Left ventricle myocardium superior (tissue), 1 donor: ENCODE measurements around the gene FAU. TPM values are rescaled to one million over a fixed set of nuclear protein-coding genes. Genes with fewer than 3 reads are reported as not detected.

ENCODE experiments used
- ATAC-seq: fragments of 200-7000 bp; cut with Tn5 transposase; one replicate; pipeline ENCODE4 v1.9.1; 2020; ENCODE audit warnings: mild to moderate bottlenecking, moderate library complexity
- DNase-seq: peaks from one replicate; pipeline ENCODE4 v3.0.0-alpha.2; 2020
- intact Hi-C: fragments of 100-400 bp; cut with micrococcal nuclease; formaldehyde crosslinking; loops from one replicate; pipeline ENCODE4 v1.11.0; 2022
- total RNA-seq: library from RNA; stranded (reverse); fragmentation: NEBNext Ultra II Directional; extraction: Animal tissue kit (Norgen Biotek cat#: 25700); gene quantifications from one replicate; pipeline ENCODE4 v1.2.1, GENCODE V29; 2021
- donor health status: DM: no; HTN: yes; CAD: no; lungs with severe emphysema.

The FAU gene
- total RNA-seq, 1 donor from 2014 or later: 724 TPM

DNA sequence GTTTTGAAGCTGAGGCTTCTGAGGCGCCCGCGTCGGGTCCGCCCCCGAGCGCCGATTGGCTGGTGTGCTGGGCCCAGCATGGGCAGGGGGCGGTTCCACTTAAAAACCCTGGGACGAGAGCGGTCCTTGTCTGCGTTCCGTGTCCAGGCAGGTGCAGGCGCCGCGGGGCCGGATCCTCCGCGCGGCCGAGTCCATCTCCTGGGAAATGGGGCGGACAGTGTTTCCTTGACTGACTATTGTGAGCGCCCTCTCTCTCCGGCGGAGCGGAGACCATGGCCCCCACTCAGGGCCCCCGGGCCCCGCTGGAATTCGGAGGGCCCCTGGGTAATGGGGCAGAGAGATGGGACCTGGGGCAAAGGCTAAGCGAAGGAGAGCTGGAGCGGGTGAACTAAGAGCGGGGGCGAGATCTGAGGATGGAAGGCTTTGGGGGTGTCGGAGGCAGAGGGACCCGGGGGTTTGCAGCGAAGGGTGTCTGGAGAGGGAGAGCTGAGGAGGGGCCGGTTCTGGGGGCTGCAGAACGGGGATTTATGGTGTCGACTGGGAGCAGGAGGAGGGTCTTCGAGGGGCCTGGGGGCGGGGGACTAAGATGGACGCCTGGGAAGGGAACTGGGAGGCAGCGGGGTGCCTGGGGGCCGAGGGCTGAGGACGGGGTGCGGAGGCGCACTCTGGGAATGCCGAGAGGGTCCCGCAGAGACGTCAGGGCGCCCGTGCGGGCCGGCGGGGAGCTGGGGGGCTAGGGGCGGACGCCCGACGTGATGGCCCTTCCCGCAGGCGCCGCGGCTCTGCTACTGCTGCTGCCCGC is 10.0 kb downstream of the FAU start, which contains the start of gene TM7SF2:
TSS of gene TM7SF2 (plus strand) at position 129 of the 802 bp plus-strand sequence. CDS start at position 273, 144 bp downstream.
- DNase-seq (peak; percentile 98), ATAC-seq (peak; percentile 89)
- intact Hi-C loops: no loop called here

- intact Hi-C loops: no loop called here
- DNase-seq (no peak), ATAC-seq (no peak)
Observed at GRCh38 chr11:65111159-65111743, 10.7 kb downstream of the FAU start.

- DNase-seq: peak; percentile 90
- intact Hi-C loops: no loop called here
- ATAC-seq: peak; percentile 44
Observed at GRCh38 chr11:65110354-65110861, 11.5 kb downstream of the FAU start.

GRCh38 chr11:65109231-65110198 is 12.4 kb downstream of the FAU start:
- no peak for DNase-seq
- no peak for ATAC-seq
- intact Hi-C loops: no loop called here

DNA sequence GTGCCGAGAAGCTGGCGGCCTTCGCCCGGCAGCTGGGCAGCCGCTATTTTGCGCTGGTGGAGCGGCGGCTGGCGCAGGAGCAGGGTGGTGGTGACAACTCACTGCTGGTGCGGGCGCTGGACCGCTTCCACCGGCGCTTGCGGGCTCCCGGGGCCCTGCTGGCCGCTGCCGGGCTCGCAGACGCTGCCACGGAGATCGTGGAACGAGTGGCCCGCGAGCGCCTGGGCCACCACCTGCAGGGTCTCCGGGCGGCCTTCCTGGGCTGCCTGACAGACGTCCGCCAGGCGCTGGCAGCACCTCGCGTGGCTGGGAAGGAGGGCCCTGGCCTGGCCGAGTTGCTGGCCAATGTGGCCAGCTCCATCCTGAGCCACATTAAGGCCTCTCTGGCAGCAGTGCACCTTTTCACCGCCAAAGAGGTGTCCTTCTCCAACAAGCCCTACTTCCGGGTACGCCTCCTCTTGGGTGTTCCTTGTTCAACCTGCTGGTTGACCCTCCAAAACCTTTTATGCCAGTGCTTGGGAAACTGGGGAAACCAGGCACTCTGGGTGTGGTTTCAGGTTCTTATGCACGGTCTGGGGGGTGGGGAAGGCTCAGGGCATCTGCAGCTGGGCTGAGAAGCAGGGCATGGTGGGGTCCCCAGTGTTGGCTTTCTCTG is 13.3 kb downstream of the FAU start:
- intact Hi-C loops: no loop called here
- DNase-seq (no peak), ATAC-seq (no peak)

DNA sequence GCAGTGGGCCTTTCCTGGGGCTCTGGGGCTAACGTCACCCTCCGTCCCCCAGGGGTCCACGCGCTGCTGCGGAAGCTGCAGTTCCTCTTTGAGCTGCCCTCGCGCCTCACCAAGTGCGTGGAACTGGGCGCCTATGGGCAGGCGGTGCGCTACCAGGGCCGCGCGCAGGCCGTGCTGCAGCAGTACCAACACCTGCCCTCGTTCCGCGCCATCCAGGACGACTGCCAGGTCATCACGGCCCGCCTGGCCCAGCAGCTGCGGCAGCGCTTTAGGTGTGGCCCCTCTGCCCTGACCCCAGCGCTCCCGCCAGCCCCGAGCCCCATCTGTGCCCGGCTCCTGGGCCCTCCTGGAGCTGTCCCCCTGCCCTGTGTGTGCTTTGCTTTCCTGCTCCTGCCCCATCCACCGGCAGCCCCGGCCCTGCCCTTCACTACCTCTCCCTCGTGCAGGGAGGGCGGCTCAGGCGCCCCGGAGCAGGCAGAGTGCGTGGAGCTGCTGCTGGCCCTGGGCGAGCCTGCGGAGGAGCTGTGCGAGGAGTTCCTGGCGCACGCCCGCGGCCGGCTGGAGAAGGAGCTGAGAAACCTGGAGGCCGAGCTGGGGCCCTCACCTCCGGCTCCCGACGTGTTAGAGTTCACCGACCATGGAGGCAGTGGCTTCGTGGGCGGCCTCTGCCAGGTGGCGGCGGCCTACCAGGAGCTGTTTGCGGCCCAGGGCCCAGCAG is 14.0 kb downstream of the FAU start:
- intact Hi-C loops: no loop called here
- DNase-seq (no peak), ATAC-seq (no peak)

DNA sequence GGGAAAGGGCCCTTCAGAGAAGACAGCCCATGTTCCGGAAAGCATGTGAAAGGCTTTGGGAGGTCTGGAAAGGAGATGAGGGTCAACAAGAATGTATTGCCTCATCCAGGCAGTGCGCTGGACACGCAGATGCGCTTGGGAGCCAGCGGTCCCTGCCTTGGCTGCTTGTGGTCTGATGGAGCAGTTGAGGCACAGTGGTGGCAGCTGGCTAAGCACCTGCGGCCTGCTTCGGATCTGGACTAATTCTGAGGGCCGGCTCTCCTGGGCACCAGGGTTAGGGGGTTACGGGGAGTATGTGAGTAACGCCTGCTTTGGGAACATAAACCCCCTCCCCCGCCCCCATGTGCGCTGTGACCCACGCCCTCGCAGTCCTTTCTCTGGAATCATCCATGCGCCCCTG is 14.9 kb downstream of the FAU start:
- DNase-seq (no peak), ATAC-seq (no peak)
- intact Hi-C loops: no loop called here

- intact Hi-C loops: no loop called here
- DNase-seq: peak; percentile 38
- peak; percentile 44 for ATAC-seq
Observed at GRCh38 chr11:65104628-65105027, 17.3 kb downstream of the FAU start.

DNA sequence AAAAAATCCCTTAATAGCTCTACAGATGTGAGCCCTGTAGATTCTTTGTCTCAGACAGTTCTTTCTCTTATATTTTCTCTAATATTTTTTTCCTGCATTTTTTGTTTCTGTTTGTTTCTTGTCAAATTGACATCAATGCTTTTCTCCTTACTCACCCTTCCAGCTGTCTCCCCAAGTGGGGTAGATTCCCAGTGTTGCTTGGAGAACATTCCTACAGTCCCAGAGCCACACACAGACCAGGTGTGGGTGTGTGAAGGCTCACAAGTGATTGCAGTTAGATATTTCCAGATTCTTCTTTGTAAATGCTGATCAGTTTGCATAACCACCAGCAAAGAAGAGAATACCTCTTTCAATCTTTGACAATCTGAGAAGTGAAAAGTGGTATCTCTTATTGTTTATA is 18.5 kb downstream of the FAU start:
- ATAC-seq (no peak), DNase-seq (no peak)
- intact Hi-C loops: no loop called here

GRCh38 chr11:65102142-65103095 is 19.5 kb downstream of the FAU start:
- ATAC-seq: peak; percentile 69
- intact Hi-C loops: no loop called here
- DNase-seq: no peak

GRCh38 chr11:65100674-65101350 is 21.1 kb downstream of the FAU start:
- no peak for ATAC-seq
- DNase-seq: no peak
- intact Hi-C loops: no loop called here

DNA sequence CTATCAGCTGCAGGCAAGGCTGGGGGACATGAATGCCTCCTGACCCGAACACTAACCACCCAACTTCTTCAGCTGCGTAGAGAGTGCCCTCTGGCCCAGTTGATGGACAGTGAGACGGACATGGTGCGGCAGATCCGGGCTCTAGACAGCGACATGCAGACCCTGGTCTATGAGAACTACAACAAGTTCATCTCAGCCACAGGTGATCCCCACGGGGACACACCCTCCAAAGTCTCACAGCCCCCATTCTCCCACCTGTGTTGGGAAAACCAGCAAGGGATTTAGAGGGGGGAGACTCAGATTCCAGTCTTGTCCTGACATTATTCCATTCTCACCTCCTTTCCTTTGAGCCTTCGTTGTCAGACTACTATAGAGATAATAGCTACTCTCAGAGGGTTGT is 25.0 kb downstream of the FAU start:
- intact Hi-C loops: no loop called here
- ATAC-seq: peak; percentile 9
- no peak for DNase-seq

GRCh38 chr11:65095974-65096806 is 25.7 kb downstream of the FAU start, which contains the start of gene VPS51:
Gene VPS51 (plus strand): TSS chr11:65096214. CDS start chr11:65096251, 37 bp downstream.
- DNase-seq: peak; percentile 94
- intact Hi-C loops: no loop called here
- peak; percentile 95 for ATAC-seq

GRCh38 chr11:65095427-65095826 is 26.5 kb downstream of the FAU start:
- no peak for ATAC-seq
- peak; percentile 20 for DNase-seq
- intact Hi-C loops: no loop called here

- ATAC-seq (no peak), DNase-seq (peak; percentile 9)
- intact Hi-C loops: no loop called here
Observed at GRCh38 chr11:65090628-65091027, 31.3 kb downstream of the FAU start.

- intact Hi-C loops: no loop called here
- DNase-seq (no peak), ATAC-seq (no peak)
Observed at GRCh38 chr11:65089621-65090020, 32.3 kb downstream of the FAU start.
